CD1c-positive myeloid dendritic cell (primary cell): ENCODE measurements around the gene PAQR4.
"Not testable (repeated sequence)": the region's sequence is repeated elsewhere in the genome, so short reads cannot be mapped to it uniquely, and the experiment has no call there.

Experiments
- DNase-seq: peaks from one replicate; pipeline ENCODE4 v3.0.0-alpha.2; 2016; ENCODE audit errors: extremely low spot score

Gene PAQR4

DNA sequence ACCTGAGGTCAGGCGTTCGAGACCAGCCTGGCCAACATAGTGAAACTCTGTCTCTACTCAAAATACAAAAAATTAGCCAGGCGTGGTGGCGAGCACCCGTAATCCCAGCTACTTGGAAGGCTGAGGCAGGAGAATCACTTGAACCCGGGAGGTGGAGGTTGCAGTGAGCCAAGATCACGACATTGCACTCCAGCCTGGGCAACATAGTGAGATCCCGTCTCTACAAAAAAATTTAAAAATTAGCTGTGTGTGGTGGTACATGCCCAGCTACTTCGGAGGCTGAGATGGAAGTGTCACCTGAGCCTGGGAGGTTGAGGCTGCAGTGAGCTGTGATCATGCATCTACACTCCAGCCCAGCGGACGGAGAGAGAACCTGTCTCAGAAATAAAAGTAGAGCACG, 25.4 kb upstream of the PAQR4 start:
- DNase-seq = not testable (repeated sequence)

DNA sequence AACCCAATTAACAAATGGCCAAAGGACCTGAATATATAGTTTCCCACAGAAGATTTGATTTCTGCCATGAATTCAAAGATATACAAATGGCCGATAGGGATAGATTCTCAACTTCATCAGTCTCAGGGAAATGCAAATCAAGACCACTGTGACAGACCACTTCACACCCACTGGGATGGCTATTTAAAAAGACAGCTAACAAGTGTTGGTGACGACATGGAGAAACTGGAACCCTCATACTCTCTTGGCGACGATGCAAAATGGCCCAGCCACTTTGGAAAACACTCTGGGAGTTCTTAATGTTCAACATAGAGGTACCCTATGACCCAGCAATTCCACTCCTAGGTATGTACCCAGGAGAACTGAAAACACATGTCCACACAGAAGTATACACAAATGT, 22.5 kb upstream of the PAQR4 start:
- DNase-seq = no peak

DNA sequence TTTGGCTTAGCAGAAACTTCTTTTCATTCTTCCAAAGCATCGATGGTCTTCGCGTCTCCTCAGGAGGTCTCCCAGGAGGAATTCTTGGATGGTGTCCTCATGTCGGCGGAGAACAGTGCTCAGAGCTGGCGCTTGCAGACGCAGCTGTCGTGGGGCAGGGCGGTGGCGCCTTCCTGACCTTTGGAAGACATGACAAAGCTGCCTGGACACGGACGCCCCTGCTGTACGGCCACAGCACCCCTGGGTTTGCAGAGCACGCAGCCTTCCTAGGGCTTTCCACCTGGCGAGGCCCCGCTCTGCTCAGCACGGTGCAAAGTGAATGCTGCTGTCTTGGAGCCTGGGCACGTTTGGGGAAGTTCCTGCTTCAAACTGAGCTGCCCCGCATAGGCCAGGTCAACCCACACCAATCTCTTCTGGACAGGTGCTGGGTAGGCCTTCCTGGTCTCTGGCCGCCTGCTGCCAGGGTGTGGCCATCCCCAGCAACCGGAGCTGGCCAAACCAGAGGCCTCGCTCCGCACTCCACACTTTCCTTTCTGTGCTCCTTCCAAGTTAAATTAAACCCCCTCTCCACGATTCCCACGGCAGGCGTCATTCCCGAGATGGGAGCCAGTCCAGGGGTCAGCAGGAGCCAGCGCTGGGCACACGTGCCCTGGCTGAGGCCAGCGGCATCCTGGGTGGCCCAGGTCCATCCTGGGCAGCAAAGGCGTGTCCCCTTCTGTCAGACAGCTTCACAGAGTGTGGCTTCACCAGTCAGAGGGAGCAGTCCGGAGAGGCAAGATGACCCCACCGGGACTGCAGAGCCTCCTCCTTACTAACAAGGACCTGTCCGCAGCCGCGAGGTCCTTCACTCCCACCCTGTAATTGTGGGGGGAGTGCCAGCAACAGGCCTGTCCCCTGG, 20.1 kb upstream of the PAQR4 start:
- no peak for DNase-seq

DNA sequence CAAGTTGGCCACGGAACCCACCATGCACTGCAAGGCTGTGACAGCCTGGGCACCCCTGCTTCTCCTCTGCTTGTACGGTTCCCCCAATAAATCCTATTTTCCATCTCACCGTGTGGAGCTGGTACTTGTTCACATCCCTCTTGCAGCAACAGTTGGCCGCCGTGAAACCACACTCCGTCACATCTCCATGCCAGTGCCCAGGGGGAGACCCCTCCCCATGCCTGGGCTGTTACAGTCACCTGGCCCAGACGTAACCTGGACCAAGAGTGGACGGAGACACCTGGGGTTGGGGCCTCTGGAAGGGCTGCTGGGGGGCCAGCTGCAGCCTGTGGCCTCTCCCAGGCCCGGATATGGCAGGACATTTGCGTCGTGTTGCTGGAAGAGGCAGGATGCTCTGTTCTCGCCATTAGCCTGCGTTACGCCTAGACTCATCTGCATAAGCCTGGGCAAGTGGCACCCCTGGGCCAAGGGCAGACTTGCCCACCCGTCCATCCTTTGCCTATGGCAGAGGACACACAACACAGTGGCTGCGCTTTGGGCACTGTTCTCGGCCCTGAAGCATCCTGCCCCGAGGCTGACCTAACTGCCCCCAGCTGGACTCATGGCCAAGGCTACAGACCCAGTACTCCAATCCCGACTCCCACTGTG, 19.3 kb upstream of the PAQR4 start:
- DNase-seq = no peak

DNA sequence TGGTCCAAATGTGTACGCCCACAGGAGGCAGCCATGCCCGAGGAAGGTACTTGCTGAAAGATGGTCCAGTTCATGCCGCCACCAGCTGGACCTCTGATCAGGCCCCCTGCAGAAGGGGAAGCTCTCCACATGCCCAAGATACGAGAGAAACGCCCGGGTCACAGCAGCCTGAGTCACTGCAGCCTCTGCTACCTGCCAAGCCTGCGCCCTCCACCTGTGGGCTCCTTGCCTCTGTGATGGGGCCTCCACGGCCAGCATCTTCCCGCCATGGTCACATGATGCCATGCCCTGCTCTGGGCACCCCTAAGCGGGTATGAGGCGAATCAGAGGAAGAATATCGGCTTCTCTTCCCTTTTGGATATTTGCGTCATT, 18.8 kb upstream of the PAQR4 start:
- no peak for DNase-seq

GRCh38 chr16:2950773-2951172, 18.4 kb upstream of the PAQR4 start:
- DNase-seq = no peak

DNA sequence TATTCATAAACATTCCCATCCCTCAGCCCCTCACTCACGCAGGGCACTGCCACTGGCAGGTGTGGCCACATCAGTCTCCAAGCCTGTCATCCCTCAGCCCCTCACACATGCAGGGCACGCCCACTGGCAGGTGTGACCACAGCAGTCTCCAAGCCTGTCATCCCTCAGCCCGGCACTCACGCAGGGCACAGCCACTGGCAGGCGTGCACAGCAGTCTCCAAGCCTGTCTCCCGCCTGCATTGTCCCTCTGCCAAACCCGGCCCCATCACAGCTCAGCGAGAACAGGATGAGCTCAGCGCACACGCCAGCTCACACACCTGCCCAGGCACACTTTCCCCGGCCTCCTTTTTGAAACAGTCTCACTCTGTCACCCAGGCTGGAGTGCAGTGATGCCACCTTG, 16.5 kb upstream of the PAQR4 start:
- no peak for DNase-seq

- DNase-seq = no peak
These were observed 15.2 kb upstream of the PAQR4 start for GRCh38 chr16:2953706-2954627.

DNA sequence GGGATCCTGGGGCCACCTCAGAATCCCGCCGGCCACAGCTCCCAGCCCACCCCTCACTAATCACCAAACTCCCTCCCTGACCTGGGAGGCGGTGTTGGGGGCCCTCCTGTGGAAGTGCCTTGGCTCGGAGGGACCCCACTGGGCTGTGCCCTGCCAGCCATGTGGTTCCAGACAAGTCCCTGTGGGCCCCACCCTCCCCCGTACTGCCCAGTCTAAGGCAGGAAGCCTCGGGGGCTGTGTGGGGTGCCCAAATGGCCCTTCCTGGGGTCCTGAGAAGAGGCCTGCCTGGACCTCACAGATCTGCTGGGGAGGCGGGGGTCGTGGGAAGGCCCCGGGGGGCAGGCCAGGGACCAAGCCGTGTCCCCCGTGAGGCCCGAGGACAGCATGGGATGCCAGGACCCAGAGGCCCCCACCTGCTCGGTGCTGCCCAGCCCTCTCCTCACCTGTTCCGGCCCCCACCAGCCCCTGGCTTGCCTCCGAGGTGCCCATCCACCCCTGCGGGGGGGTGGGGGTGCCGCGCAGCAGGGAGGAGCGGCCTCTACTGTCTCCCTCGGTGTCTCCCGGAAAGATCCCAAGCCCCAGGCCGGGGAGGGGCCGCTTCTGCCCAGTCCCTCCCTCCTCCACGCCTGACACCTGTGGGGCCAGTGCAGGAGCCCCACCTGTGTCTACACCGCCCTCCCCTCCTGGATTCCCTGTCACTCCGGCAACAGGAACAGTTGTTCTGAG, 14.3 kb upstream of the PAQR4 start:
- DNase-seq = no peak

DNA sequence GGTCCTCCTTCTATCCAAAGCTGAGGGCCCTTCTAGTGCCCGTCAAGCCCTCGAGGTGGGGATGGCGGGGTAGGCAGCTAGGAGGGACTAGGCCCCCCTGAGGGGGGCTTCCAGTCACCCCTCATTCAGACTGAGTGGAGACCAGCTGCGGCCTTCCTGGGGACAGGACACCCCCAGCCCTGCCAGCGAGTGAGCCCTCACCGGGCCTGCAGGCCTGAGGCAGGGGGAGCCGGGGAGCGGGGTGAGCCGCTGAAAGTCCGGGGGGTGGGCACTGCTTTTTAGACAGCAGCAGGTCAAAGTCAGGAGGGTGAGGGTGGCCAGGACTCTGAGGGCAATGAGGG, 13.7 kb upstream of the PAQR4 start:
- no peak for DNase-seq

DNA sequence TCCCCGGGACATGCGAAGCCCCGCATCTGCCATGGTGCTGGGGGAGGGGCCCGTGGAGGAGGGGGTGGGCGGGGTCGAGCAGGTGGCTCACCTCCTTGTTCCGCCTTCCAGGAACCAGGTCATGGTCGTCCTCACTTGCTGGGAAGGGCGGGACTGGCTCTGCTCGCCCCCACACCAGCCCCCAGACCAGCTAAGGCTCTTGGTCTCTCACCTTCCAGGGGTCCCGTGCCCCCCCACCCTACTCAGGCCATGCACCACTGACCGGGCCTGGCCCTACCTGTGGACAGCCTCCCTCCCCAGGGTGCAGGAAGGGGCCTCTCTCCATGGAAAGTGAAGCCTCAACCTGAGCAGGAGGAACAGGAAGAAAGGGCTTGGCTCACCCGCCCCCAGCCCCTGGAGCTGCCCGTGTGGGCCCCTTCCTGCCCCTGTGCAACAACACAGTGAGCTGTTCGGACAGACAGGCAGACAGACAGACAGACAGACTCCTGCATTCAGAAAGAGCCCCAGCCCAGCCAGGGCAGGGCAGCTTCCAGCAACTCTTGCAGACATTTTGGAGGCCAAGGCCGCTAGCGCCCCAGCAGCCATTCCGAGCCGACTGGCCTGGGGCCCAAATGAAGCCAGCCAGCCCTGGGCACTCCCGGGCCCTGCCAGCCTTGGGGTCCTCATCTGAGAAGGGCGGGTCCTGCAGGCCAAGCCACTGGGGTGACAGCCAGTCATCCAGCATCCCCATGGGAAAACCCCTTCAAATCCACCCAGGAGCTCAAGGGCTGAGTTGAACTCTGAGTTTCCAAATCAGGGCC, 13.2 kb upstream of the PAQR4 start:
- peak; percentile 33 for DNase-seq

DNA sequence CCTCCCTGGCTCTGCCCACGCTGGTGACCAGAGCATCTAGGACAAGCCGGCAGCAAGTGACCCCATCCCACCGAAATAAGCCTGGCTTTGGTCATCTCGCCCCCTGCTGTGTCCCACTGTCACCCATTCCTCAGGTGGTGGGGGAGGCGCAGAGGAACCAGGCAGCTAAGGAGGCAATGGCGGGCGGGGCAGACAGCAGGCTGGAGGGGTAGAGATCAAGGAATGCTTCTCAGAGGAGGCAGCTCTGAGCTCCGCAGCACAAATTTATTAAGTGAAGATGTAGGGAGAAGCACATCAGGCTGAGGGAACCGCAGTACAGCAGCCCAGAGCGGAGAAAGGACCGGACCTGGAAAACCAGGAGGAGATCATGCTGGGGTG, 12.6 kb upstream of the PAQR4 start:
- DNase-seq = no peak

GRCh38 chr16:2959206-2959605, 9.9 kb upstream of the PAQR4 start:
- no peak for DNase-seq

GRCh38 chr16:2960183-2961010, 8.8 kb upstream of the PAQR4 start:
- DNase-seq = no peak

- DNase-seq = no peak
These were observed 6.6 kb upstream of the PAQR4 start for GRCh38 chr16:2962334-2963073.

DNA sequence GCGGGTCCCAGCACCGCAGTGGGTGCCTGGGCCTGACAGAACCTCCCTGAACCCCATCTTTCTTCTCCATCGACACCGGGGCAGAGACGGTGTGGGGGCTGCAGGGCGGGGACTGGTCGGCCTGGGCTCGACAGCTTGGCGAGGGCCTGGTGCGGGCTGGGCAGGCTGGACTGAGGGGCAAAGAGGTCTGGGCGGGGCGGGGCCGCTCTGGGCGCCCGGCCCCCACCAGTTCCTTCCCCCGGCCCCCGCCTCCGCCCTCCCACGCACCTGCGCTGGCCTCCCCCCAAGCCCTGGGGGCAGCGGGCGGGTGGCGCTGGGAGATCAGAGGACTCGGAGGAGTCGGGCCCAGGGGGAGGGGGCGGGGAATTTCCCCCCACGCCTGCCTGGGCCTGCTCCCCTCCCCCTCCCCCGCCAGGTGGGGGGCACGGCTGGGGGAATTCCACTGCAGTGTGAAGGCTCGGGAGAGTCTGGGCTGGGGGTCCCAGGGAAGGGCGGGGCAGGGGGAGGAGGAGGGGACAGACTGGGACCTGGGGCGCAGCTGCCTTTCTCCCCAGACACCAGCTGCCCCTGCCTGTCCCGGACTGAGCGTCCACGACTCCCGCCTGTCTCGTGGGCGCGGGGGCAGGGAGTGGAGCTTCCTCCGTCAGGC, 6.0 kb upstream of the PAQR4 start:
- DNase-seq = no peak

GRCh38 chr16:2963723-2964474, 5.2 kb upstream of the PAQR4 start, which contains the start of gene KREMEN2:
Gene KREMEN2, plus strand, starts transcription at chr16:2964275. Its CDS starts 246 bp downstream, at chr16:2964521.
- peak; percentile 67 for DNase-seq
